M059J (cell line): ENCODE data around the gene CLDN3. TPM values are rescaled to one million over a fixed set of nuclear protein-coding genes. Genes with fewer than 3 reads are reported as not detected.

Experiments
- DNase-seq: peaks from one replicate; pipeline ENCODE4 v3.0.0-alpha.2; 2012; ENCODE audit warnings: low read depth
- total RNA-seq: library from RNA; depleted of rRNA; stranded (reverse); fragments of >200 nt; shearing (Covaris generic); gene quantifications from 2 replicates; pipeline ENCODE4 v1.2.3, GENCODE V29; 2014

Gene CLDN3
- total RNA-seq, 1 experiment from 2014 or later, result not detected

- no peak for DNase-seq
These were observed 995 bp upstream of the CLDN3 start for GRCh38 chr7:73770860-73771670.

- DNase-seq, result no peak
These were observed 529 bp downstream of the CLDN3 start for GRCh38 chr7:73769481-73770001.

GRCh38 chr7:73768641-73769480 is 1.2 kb downstream of the CLDN3 start:
- no peak for DNase-seq

GRCh38 chr7:73766556-73767229 is 3.4 kb downstream of the CLDN3 start:
- no peak for DNase-seq

GRCh38 chr7:73762659-73762999 is 7.4 kb downstream of the CLDN3 start:
- DNase-seq, result no peak

- no peak for DNase-seq
These were observed 8.0 kb downstream of the CLDN3 start for GRCh38 chr7:73761854-73762658.

GRCh38 chr7:73758581-73759138 is 11.4 kb downstream of the CLDN3 start:
- no peak for DNase-seq

GRCh38 chr7:73749931-73750776 is 19.9 kb downstream of the CLDN3 start:
- DNase-seq, result no peak

- DNase-seq, result no peak
These were observed 23.7 kb downstream of the CLDN3 start for GRCh38 chr7:73746378-73746777.

- peak; percentile 70 for DNase-seq
These were observed 27.1 kb downstream of the CLDN3 start for GRCh38 chr7:73742753-73743641.

GRCh38 chr7:73742338-73742752 is 27.7 kb downstream of the CLDN3 start:
- DNase-seq, result no peak

- DNase-seq, result no peak
These were observed 28.5 kb downstream of the CLDN3 start for GRCh38 chr7:73741600-73741999.

GRCh38 chr7:73740771-73741170 is 29.3 kb downstream of the CLDN3 start:
- DNase-seq, result no peak

GRCh38 chr7:73740212-73740611 is 29.9 kb downstream of the CLDN3 start:
- DNase-seq, result no peak

- no peak for DNase-seq
These were observed 30.7 kb downstream of the CLDN3 start for GRCh38 chr7:73739387-73739767.

GRCh38 chr7:73738612-73739386 is 31.3 kb downstream of the CLDN3 start, which contains the start of gene ABHD11:
Gene ABHD11 (minus strand): TSS chr7:73738802. CDS start chr7:73738770, 32 bp downstream.
- peak; percentile 89 for DNase-seq

- DNase-seq, result peak; percentile 66
These were observed 31.9 kb downstream of the CLDN3 start for GRCh38 chr7:73738220-73738611.
